Effector memory CD8-positive, alpha-beta T cell (primary cell): Measurements from ENCODE around the gene MIOX.
"Not testable (repeated sequence)": the region's sequence is repeated elsewhere in the genome, so short reads cannot be mapped to it uniquely, and the experiment has no call there.

Source experiments
- ATAC-seq: fragments of 150-1000 bp; cut with Tn5 transposase; replicated peaks from 2 replicates; pipeline ENCODE4 v1.10.0; 2021; ENCODE audit warnings: mild to moderate bottlenecking, moderate library complexity
- DNase-seq, 3 experiments: peaks; one replicate each; pipeline ENCODE4 v3.0.0; 2021
- H3K27ac Mint-ChIP-seq, 2 donors: one replicate each; pipeline ENCODE4 v1.8.0; 2022; ENCODE audit warnings: mild to moderate bottlenecking in 2 of 2, mixed read lengths in 2 of 2, moderate library complexity in 2 of 2
- H3K27me3 Mint-ChIP-seq, 2 donors: one replicate each; pipeline ENCODE4 v1.8.0; 2022; ENCODE audit warnings: mixed read lengths in 2 of 2
- H3K36me3 Mint-ChIP-seq: one replicate; pipeline ENCODE4 v1.8.0; 2022; ENCODE audit warnings: mild to moderate bottlenecking, moderate library complexity, mixed read lengths; ENCODE audit not compliant: insufficient read depth
- H3K4me1 Mint-ChIP-seq, 2 donors: one replicate each; pipeline ENCODE4 v1.8.0; 2022; ENCODE audit warnings: low read depth in 2 of 2, mixed read lengths in 2 of 2
- H3K4me3 Mint-ChIP-seq, 2 donors: one replicate each; pipeline ENCODE4 v1.8.0; 2022; ENCODE audit warnings: mild to moderate bottlenecking in 2 of 2, mixed read lengths in 2 of 2, moderate library complexity in 2 of 2
- H3K9me3 Mint-ChIP-seq, 2 donors: one replicate each; pipeline ENCODE4 v1.8.0; 2022; ENCODE audit warnings: mixed read lengths in 2 of 2

The MIOX gene

DNA sequence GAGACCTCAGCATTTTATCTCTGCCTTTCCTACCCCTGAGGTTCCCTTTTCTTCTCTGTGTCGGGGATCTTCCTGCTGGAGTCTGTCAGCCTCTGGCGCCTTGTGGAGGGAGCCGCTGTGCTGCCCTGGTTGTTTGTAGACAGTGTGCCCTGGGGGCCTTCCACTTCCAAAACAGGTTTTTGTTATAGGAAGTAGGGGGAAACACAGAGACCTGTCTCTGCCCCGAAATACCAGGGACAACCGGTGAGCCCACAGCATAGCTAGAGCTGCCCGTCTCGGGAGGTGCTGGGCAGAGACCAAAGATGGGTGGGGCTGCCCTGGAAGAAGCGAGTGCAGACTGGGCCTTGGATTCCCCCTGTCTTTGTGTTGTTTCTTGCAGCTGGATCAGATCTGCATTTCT, 29.4 kb downstream of the MIOX start:
- DNase-seq, result no peak
- no peaks in the 10 kb centered on the region for H3K27me3 Mint-ChIP-seq
- no peak for ATAC-seq
- no peak overlapping the region for H3K4me3 Mint-ChIP-seq
- no peaks in the 10 kb centered on the region for H3K9me3 Mint-ChIP-seq
- no peak overlapping the region for H3K27ac Mint-ChIP-seq
- peaks cover 12 to 21% of the 10 kb centered on the region in 2 donors for H3K4me1 Mint-ChIP-seq
- H3K36me3 Mint-ChIP-seq, result peaks cover 59% of the 10 kb centered on the region

GRCh38 chr22:50516891-50517290, 30.2 kb downstream of the MIOX start:
- Mint-ChIP-seq H3K4me1 (peaks cover 12 to 21% of the 10 kb centered on the region in 2 donors), H3K27me3 (no peaks in the 10 kb centered on the region), H3K36me3 (peaks cover 61% of the 10 kb centered on the region), H3K4me3 (no peak overlapping the region), H3K9me3 (no peaks in the 10 kb centered on the region), H3K27ac (no peak overlapping the region)
- DNase-seq (no peak), ATAC-seq (no peak)

DNA sequence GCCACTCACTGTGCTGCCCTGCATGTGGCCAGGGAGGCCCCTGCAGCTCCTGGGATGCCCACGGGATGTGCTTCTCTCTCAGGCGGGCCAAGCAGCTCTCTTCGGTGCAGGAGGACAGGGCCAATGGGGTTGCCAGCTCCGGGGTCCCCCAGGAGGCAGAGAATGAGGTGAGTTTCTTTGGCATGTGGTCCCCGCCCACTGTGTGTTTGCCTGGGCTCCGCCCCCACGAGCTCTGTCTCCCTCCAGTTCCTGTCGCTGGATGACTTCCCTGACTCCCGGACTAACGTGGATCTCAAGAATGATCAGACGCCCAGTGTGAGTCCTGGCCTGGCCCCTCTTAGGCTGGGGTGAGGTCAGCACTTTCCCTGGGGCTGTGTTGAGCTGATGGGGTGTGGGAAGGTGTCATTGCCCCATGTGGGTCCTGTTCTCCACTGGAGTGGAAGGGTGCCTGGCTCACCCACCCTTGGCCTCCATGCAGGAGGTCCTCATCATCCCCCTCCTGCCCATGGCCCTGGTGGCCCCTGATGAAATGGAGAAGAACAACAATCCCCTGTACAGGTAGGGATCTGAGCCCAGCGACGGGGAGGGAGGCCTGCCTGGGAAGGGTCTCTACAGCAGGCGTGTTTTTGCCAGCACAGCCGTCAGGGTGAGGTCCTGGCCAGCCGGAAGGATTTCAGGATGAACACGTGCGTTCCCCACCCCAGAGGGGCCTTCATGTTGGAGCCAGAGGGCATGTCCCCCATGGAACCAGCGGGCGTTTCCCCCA, 31.0 kb downstream of the MIOX start:
- ATAC-seq, result no peak

GRCh38 chr22:50518606-50519005, 31.9 kb downstream of the MIOX start:
- peaks cover 69% of the 10 kb centered on the region for H3K36me3 Mint-ChIP-seq

More for the DNA sequence above, 31.0 kb downstream of the MIOX start:
- H3K27ac Mint-ChIP-seq, result no peak overlapping the region
- H3K9me3 Mint-ChIP-seq, result no peaks in the 10 kb centered on the region
- no peak overlapping the region for H3K4me3 Mint-ChIP-seq
- H3K36me3 Mint-ChIP-seq, result peaks cover 60% of the 10 kb centered on the region
- H3K4me1 Mint-ChIP-seq, result peaks cover 12 to 21% of the 10 kb centered on the region in 2 donors
- DNase-seq, result no peak
- H3K27me3 Mint-ChIP-seq, result no peaks in the 10 kb centered on the region

GRCh38 chr22:50519151-50519550, 32.5 kb downstream of the MIOX start:
- H3K36me3 Mint-ChIP-seq, result peaks cover 75% of the 10 kb centered on the region
- no peaks in the 10 kb centered on the region for H3K9me3 Mint-ChIP-seq
- no peak overlapping the region for H3K27ac Mint-ChIP-seq
- no peak for DNase-seq
- H3K27me3 Mint-ChIP-seq, result no peaks in the 10 kb centered on the region
- peaks cover 12 to 17% of the 10 kb centered on the region in 2 donors for H3K4me1 Mint-ChIP-seq
- ATAC-seq, result no peak
- H3K4me3 Mint-ChIP-seq, result no peak overlapping the region

More at GRCh38 chr22:50518606-50519005, 31.9 kb downstream of the MIOX start:
- Mint-ChIP-seq H3K27me3 (no peaks in the 10 kb centered on the region), H3K4me1 (peaks cover 12 to 20% of the 10 kb centered on the region in 2 donors), H3K9me3 (no peaks in the 10 kb centered on the region), H3K4me3 (no peak overlapping the region), H3K27ac (no peak overlapping the region)
- ATAC-seq (no peak), DNase-seq (no peak)

DNA sequence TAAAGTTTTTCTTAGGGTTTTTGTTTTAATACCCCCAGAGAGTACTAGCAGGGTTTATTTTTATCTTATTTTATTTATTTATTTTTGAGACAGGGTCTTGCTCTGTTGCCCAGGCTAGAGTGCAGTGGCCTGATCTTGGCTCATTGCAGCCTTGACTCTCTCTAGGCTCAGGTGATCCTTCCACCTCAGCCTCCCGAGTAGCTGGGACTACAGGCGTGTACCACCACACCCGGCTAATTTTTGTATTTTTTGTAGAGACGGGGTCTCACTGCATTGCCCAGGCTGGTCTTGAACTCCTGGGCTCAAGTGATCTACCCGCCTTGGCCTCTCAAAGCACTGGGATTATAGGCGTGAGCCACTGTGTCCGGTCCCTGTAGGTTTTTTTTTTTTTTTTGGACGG, 33.5 kb downstream of the MIOX start:
- H3K4me3 Mint-ChIP-seq, H3K27ac Mint-ChIP-seq, DNase-seq, ATAC-seq, H3K27me3 Mint-ChIP-seq, H3K9me3 Mint-ChIP-seq: not testable (repeated sequence)
- peaks cover 14 to 18% of the 10 kb centered on the region in 2 donors for H3K4me1 Mint-ChIP-seq
- H3K36me3 Mint-ChIP-seq, result peaks cover 78% of the 10 kb centered on the region

DNA sequence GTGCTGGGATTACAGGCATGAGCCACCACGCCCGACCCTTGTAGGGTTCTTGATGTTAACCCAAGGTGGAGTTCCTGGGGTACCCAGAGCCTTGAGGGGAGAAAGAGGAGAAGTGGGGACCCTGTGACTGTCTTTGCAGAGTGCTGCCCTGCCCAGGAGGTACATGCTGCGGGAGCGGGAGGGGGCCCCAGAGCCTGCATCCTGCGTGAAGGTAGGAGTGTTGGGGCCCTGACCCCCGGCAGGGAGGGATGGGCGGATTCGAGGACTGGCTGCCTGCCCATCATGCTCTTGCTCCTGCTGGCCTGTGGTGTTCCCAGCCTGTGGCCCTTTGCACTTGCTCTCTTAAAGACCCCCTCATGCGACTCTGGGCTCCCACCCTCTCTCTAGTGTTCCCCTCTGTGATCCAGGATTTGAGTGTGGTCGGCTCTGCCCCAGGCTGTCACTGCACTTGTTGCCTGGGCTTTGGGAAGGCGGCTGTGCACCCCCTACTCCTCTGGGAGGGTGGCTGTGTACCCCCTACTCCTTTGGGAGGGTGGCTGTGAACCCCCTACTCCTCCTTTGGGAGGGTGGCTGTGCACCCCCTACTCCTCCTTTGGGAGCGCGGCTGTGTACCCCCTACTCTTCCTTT, 34.3 kb downstream of the MIOX start:
- peaks cover 81% of the 10 kb centered on the region for H3K36me3 Mint-ChIP-seq
- H3K27me3 Mint-ChIP-seq, result no peaks in the 10 kb centered on the region

DNA sequence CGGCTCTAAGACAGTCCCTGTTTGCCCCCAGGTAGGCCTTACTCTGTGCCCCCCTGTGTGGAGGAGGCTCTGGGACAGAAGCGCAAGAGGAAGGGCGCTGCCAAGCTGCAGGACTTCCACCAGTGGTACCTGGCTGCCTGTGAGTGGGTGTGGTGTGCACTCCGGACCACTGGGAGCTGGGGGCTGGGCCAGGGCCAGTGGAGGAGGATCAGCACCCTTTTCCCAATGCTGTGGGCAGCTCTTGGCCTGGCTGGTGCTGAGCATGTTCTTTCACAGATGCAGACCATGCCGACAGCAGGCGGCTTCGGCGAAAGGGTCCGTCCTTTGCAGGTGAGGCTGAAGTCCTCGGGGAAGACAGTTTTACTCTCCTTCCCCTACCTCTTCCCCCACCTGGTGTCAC, 35.1 kb downstream of the MIOX start:
- Mint-ChIP-seq H3K4me1 (peaks cover 8 to 15% of the 10 kb centered on the region in 2 donors), H3K27ac (no peak overlapping the region), H3K36me3 (peaks cover 76% of the 10 kb centered on the region), H3K27me3 (no peaks in the 10 kb centered on the region), H3K4me3 (no peak overlapping the region), H3K9me3 (no peaks in the 10 kb centered on the region)
- DNase-seq, result no peak
- no peak for ATAC-seq

More for the DNA sequence above, 34.3 kb downstream of the MIOX start:
- Mint-ChIP-seq H3K9me3 (no peaks in the 10 kb centered on the region), H3K27ac (no peak overlapping the region), H3K4me3 (no peak overlapping the region), H3K4me1 (peaks cover 9 to 14% of the 10 kb centered on the region in 2 donors)
- DNase-seq (no peak), ATAC-seq (no peak)

DNA sequence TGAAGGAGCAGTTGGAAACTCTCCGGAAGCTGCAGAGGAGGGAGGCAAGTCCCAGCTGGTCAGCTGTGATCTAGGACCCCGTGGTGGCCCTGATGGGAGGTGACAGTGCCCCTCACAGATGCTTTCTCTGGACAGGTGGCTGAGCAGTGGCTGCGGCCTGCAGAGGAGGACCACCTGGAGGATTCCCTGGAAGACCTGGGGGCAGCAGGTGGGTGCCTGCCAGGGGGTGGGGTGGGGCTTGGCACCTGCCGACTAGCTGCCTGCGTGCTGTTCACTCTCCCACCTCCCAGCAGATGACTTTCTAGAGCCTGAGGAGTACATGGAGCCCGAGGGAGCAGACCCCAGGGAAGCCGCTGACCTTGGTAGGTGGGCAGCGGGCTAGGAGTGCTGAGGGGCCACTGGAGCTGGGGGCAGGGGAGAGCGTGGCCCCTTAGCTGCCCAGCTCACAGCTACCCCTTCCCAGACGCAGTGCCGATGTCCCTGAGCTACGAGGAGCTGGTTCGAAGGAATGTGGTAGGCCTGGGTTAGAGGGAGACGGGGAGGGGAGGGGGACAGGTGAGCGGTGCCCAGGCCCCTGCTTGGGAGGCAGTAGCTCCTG, 35.6 kb downstream of the MIOX start:
- Mint-ChIP-seq H3K27ac (peak overlapping the region in 1 of 2 donors; percentile 68), H3K36me3 (peaks cover 71% of the 10 kb centered on the region)

DNA sequence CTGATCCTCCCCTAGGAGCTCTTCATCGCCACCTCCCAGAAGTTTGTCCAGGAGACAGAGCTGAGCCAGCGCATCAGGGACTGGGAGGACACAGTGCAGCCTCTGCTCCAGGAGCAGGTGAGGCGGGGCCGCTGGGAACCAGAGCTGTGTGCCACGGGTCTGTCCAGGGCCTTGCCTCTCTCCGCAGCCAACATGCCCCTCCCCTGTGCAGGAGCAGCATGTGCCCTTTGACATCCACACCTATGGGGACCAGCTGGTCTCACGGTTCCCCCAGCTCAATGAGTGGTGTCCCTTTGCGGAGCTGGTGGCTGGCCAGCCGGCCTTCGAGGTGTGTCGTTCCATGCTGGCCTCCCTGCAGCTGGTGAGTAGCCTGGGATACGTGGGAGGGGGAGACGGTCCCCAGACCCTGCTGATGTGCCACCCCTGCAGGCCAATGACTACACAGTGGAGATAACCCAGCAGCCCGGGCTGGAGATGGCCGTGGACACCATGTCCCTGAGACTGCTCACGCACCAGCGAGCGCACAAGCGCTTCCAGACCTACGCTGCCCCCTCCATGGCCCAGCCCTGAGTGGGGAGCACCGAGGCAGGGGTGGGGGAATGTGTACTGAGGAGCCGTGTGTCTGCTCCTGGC, 36.3 kb downstream of the MIOX start:
- peak overlapping the region in 1 of 2 donors; percentile 68 for H3K27ac Mint-ChIP-seq
- peak overlapping the region; percentile 19 to 31 for H3K4me3 Mint-ChIP-seq
- no peaks in the 10 kb centered on the region for H3K27me3 Mint-ChIP-seq
- peaks cover 20 to 23% of the 10 kb centered on the region in 2 donors for H3K4me1 Mint-ChIP-seq
- peaks cover 74% of the 10 kb centered on the region for H3K36me3 Mint-ChIP-seq
- DNase-seq (no peak), ATAC-seq (no peak)
- H3K9me3 Mint-ChIP-seq, result no peaks in the 10 kb centered on the region

More for the DNA sequence above, 35.6 kb downstream of the MIOX start:
- DNase-seq (no peak), ATAC-seq (no peak)
- H3K9me3 Mint-ChIP-seq, result no peaks in the 10 kb centered on the region
- H3K4me3 Mint-ChIP-seq, result no peak overlapping the region
- no peaks in the 10 kb centered on the region for H3K27me3 Mint-ChIP-seq
- peaks cover 14 to 19% of the 10 kb centered on the region in 2 donors for H3K4me1 Mint-ChIP-seq

DNA sequence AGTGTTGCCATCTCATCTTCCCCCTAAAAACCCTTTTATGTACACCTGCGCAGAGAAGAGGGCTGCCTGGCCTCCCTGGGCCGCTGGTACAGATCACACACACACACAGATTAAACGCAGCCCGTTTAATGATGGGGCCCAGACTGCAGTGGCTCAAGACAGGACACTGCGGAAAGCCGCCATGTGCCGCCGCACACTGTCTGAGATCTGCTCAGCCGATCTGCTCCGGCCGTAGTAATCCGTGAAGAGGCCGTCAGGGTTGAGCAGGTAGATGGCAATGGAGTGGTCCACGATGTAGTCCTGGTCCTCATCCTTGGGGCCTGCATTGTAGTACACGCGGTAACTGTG, 36.8 kb downstream of the MIOX start:
- Mint-ChIP-seq H3K4me3 (peak overlapping the region; percentile 19 to 31), H3K9me3 (no peaks in the 10 kb centered on the region), H3K36me3 (peaks cover 70% of the 10 kb centered on the region), H3K27ac (peak overlapping the region in 1 of 2 donors; percentile 68), H3K4me1 (peaks cover 25 to 26% of the 10 kb centered on the region in 2 donors), H3K27me3 (no peaks in the 10 kb centered on the region)
- DNase-seq, result no peak
- no peak for ATAC-seq

DNA sequence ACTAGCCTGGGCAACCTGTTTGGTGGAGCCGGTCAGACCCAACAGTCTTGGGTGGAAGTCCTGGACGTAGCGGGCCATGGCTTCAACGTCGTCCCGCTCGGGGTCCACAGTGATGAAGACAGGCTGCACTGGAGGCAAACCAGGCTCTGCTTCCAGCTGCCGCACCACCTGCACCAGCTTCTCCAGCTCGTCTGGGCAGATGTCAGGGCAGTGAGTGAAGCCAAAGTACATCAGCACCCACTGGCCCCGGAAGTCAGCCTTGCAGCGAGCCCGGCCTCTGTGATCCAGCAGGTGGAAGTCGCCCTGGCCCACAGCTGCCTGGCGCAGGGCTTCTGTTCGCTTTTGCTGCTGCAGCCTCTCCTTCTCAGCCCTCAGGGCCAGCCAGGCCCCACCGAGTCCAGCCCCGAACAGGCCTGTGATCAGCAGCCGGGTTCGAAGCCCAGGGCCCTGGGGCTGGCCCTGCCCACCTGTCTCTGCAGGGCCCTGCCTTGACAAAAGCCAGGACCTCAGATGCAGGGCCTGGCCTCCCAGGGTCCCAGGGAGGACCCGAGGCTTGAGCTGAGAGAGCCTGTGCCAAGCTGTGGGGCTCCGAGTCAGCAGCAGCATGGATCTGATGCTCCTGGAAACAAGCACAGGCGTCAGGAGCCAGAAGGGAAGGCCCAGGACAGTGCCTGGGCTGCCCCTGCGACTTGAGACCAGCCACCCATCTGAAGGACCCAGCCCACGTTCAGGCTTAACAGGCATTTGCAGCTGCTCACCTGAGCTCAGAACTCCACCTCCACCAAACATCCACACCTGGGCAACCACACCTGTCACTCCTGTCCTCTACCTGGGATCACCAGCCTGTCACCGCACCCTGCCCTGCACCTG, 37.4 kb downstream of the MIOX start:
- Mint-ChIP-seq H3K27me3 (no peaks in the 10 kb centered on the region), H3K27ac (peak overlapping the region; percentile 80 to 94), H3K4me3 (peak overlapping the region; percentile 83 to 96), H3K36me3 (peaks cover 74% of the 10 kb centered on the region), H3K9me3 (no peaks in the 10 kb centered on the region), H3K4me1 (peaks cover 28 to 32% of the 10 kb centered on the region in 2 donors)
- DNase-seq (no peak), ATAC-seq (no peak)

GRCh38 chr22:50524676-50525103, 38.0 kb downstream of the MIOX start:
- no peaks in the 10 kb centered on the region for H3K27me3 Mint-ChIP-seq
- ATAC-seq (no peak), DNase-seq (no peak)
- peaks cover 28 to 32% of the 10 kb centered on the region in 2 donors for H3K4me1 Mint-ChIP-seq
- H3K9me3 Mint-ChIP-seq, result no peaks in the 10 kb centered on the region
- H3K27ac Mint-ChIP-seq, result peak overlapping the region; percentile 80 to 94
- peak overlapping the region; percentile 83 to 96 for H3K4me3 Mint-ChIP-seq
- peaks cover 73% of the 10 kb centered on the region for H3K36me3 Mint-ChIP-seq
